NCI-H2227 (cell line): ENCODE data around the gene ZNF207.
"Not testable (repeated sequence)": the region's sequence is repeated elsewhere in the genome, so short reads cannot be mapped to it uniquely, and the experiment has no call there.

Source experiments
- DNase-seq: peaks from one replicate; lab custom pipeline; 2025; ENCODE audit not compliant: unreplicated experiment; lab: John Stamatoyannopoulos, UW

The ZNF207 gene

GRCh38 chr17:32335046-32335445 is 14.9 kb upstream of the ZNF207 start:
- DNase-seq: no peak

GRCh38 chr17:32335687-32336086 is 14.3 kb upstream of the ZNF207 start:
- no peak for DNase-seq

- DNase-seq: peak; percentile 40
Observed at GRCh38 chr17:32341141-32341856, 8.7 kb upstream of the ZNF207 start.

- DNase-seq: peak; percentile 85
Observed at GRCh38 chr17:32341857-32342602, 7.9 kb upstream of the ZNF207 start, which contains the start of gene C17orf75. Gene C17orf75, minus strand, starts transcription at chr17:32342173. Its CDS starts 34 bp downstream, at chr17:32342139.

GRCh38 chr17:32342603-32343325 is 7.2 kb upstream of the ZNF207 start:
- peak; percentile 7 for DNase-seq

GRCh38 chr17:32345951-32346600 is 3.9 kb upstream of the ZNF207 start:
- DNase-seq: no peak

GRCh38 chr17:32348483-32348800 is 1.5 kb upstream of the ZNF207 start:
- DNase-seq: no peak

GRCh38 chr17:32349503-32349853 is 479 bp upstream of the ZNF207 start:
- peak; percentile 30 for DNase-seq

- DNase-seq: peak; percentile 24
Observed at GRCh38 chr17:32350666-32351418, 885 bp downstream of the ZNF207 start.

- not testable (repeated sequence) for DNase-seq
Observed at GRCh38 chr17:32352734-32353133, 2.8 kb downstream of the ZNF207 start.

GRCh38 chr17:32355649-32356377 is 5.9 kb downstream of the ZNF207 start:
- DNase-seq: no peak

- no peak for DNase-seq
Observed at GRCh38 chr17:32356378-32356743, 6.4 kb downstream of the ZNF207 start.

- DNase-seq: no peak
Observed at GRCh38 chr17:32356750-32357149, 6.8 kb downstream of the ZNF207 start.

- no peak for DNase-seq
Observed at GRCh38 chr17:32357615-32358014, 7.7 kb downstream of the ZNF207 start.

GRCh38 chr17:32361270-32361669 is 11.3 kb downstream of the ZNF207 start:
- DNase-seq: no peak

- no peak for DNase-seq
Observed at GRCh38 chr17:32370426-32370825, 20.5 kb downstream of the ZNF207 start.

GRCh38 chr17:32382526-32383223 is 32.7 kb downstream of the ZNF207 start:
- DNase-seq: no peak

- DNase-seq: no peak
Observed at GRCh38 chr17:32383926-32384434, 34.0 kb downstream of the ZNF207 start.

GRCh38 chr17:32385121-32385520 is 35.2 kb downstream of the ZNF207 start:
- DNase-seq: no peak
